ENCODE results near the gene ADCY10. TPM values are rescaled to one million over a fixed set of nuclear protein-coding genes. Genes with fewer than 3 reads are reported as not detected.

Gene ADCY10
- total and polyA plus RNA-seq, 9 of the 15 experiments (the other 6 are each of a cell fraction or from before 2014, with no cell fraction given) = 0.08 to 0.86 (median 0.22) TPM

- TF ChIP-seq AFF4 (CRISPR knock-in tag; IDR thresholded peaks at IDR 0.05) (peak; percentile 61; the same call in 1 of the 2 replicates), ZNF282 (CRISPR knock-in tag; IDR thresholded peaks at IDR 0.05) (no peak), MIER1 (IDR thresholded peaks at IDR 0.05; ENCODE audit: low read depth) (no peak), THRAP3 (IDR thresholded peaks at IDR 0.05; ENCODE audit: borderline replicate concordance) (no peak; the same call in 1 of the 2 replicates), TARDBP (IDR thresholded peaks at IDR 0.05) (no peak), ZBTB2 (IDR thresholded peaks at IDR 0.05) (peak; percentile 24; the same call in 1 of the 2 replicates), EHMT2 (IDR thresholded peaks at IDR 0.05) (no peak), ZBTB11 (CRISPR knock-in tag; IDR thresholded peaks at IDR 0.05) (no peak; a peak in 1 of 6 replicates), CXXC5 (CRISPR knock-in tag; IDR thresholded peaks at IDR 0.05) (peak; percentile 38), PHF21A (IDR thresholded peaks at IDR 0.05; ENCODE audit: borderline replicate concordance, low read depth) (0 out of 2 replicates have a peak, but pooled peaks have one; percentile 42), ZNF644 (tag; IDR thresholded peaks at IDR 0.05; ENCODE audit: low read depth) (no peak; the same call in none of the 2 replicates), RNF2 (IDR thresholded peaks at IDR 0.05) (peak; percentile 51), POU5F1 (IDR thresholded peaks at IDR 0.05; ENCODE audit: borderline replicate concordance, low read depth, low read length, partially characterized antibody) (no peak), ZBTB5 (IDR thresholded peaks at IDR 0.05) (no peak), KHSRP (IDR thresholded peaks at IDR 0.05) (no peak), ZBTB8A (IDR thresholded peaks at IDR 0.05; ENCODE audit: partially characterized antibody) (no peak)
These were observed 23.2 kb upstream of the ADCY10 start, which contains the start of gene MPC2 (continued) for GRCh38 chr1:167936930-167937708.
